NB4 (cell line): ENCODE data around the gene C1QC.

Experiments used
- CTCF ChIP-seq: IDR thresholded peaks from one replicate; pipeline ENCODE4 v1.5.1; 2012; ENCODE audit warnings: low read depth, low read length
- MAX ChIP-seq: IDR thresholded peaks from 2 replicates; pipeline ENCODE4 v1.6.1; 2011; ENCODE audit warnings: low read depth, low read length
- MYC ChIP-seq: IDR thresholded peaks from 2 replicates; pipeline ENCODE4 v1.6.1; 2011; ENCODE audit warnings: low read depth, low read length
- POLR2A ChIP-seq: IDR thresholded peaks from 2 replicates; pipeline ENCODE4 v1.6.1; 2011; ENCODE audit warnings: mild to moderate bottlenecking; ENCODE audit not compliant: insufficient read length; ENCODE audit errors: extremely low read depth

- TF ChIP-seq CTCF (no peak), POLR2A (no peak), MAX (no peak), MYC (no peak)
These were observed 30.9 kb downstream of the C1QC start for GRCh38 chr1:22674410-22674749.
